Kidney epithelial cell (primary cell): Measurements from ENCODE around the gene CSF2. TPM values are rescaled to one million over a fixed set of nuclear protein-coding genes. Genes with fewer than 3 reads are reported as not detected.

Experiments
- DNase-seq: peaks from one replicate; pipeline ENCODE4 v3.0.0-alpha.2; 2010; ENCODE audit warnings: low read depth
- H3K27me3 ChIP-seq: 2 replicates; pipeline ENCODE4 v1.6.0; 2011; ENCODE audit warnings: low read length; ENCODE audit not compliant: control insufficient read depth, insufficient read depth
- H3K36me3 ChIP-seq: 2 replicates; pipeline ENCODE4 v1.5.1; 2011; ENCODE audit warnings: low read length; ENCODE audit not compliant: control insufficient read depth, insufficient read depth
- H3K4me3 ChIP-seq: 2 replicates; pipeline ENCODE4 v1.5.1; 2011; ENCODE audit warnings: low read depth, mild to moderate bottlenecking, control low read depth, low read length
- total RNA-seq: library from RNA; depleted of rRNA; stranded (reverse); fragments of >200 nt; gene quantifications from 2 replicates; pipeline ENCODE4 v1.2.3, GENCODE V29; 2015
- TF ChIP-seq, protein P1 (sequence below): IDR thresholded peaks from 2 replicates; pipeline ENCODE4 v1.5.1; 2011; ENCODE audit warnings: mild to moderate bottlenecking, moderate library complexity, low read length, control low read depth, inconsistent platforms; ENCODE audit not compliant: insufficient read depth, poor library complexity, severe bottlenecking

CSF2 gene
- total RNA-seq, 1 donor from 2014 or later: 10.5 TPM

GRCh38 chr5:132027027-132027426, 46.6 kb upstream of the CSF2 start:
- DNase-seq: no peak

GRCh38 chr5:132029609-132030330, 43.8 kb upstream of the CSF2 start:
- H3K4me3 ChIP-seq: no peak overlapping the region
- TF ChIP-seq, protein P1, sequence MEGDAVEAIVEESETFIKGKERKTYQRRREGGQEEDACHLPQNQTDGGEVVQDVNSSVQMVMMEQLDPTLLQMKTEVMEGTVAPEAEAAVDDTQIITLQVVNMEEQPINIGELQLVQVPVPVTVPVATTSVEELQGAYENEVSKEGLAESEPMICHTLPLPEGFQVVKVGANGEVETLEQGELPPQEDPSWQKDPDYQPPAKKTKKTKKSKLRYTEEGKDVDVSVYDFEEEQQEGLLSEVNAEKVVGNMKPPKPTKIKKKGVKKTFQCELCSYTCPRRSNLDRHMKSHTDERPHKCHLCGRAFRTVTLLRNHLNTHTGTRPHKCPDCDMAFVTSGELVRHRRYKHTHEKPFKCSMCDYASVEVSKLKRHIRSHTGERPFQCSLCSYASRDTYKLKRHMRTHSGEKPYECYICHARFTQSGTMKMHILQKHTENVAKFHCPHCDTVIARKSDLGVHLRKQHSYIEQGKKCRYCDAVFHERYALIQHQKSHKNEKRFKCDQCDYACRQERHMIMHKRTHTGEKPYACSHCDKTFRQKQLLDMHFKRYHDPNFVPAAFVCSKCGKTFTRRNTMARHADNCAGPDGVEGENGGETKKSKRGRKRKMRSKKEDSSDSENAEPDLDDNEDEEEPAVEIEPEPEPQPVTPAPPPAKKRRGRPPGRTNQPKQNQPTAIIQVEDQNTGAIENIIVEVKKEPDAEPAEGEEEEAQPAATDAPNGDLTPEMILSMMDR: no peak
- no peaks in the 10 kb centered on the region for H3K27me3 ChIP-seq
- no peaks in the 10 kb centered on the region for H3K36me3 ChIP-seq
- no peak for DNase-seq

More at GRCh38 chr5:132027027-132027426, 46.6 kb upstream of the CSF2 start:
- Histone ChIP-seq H3K4me3 (no peak overlapping the region), H3K36me3 (no peaks in the 10 kb centered on the region), H3K27me3 (peaks cover 2% of the 10 kb centered on the region)
- TF ChIP-seq, protein P1: no peak

- no peaks in the 10 kb centered on the region for H3K36me3 ChIP-seq
- DNase-seq: no peak
- TF ChIP-seq, protein P1: no peak
- no peak overlapping the region for H3K4me3 ChIP-seq
- no peaks in the 10 kb centered on the region for H3K27me3 ChIP-seq
Measured at GRCh38 chr5:132030610-132031009, 43.0 kb upstream of the CSF2 start.

DNA sequence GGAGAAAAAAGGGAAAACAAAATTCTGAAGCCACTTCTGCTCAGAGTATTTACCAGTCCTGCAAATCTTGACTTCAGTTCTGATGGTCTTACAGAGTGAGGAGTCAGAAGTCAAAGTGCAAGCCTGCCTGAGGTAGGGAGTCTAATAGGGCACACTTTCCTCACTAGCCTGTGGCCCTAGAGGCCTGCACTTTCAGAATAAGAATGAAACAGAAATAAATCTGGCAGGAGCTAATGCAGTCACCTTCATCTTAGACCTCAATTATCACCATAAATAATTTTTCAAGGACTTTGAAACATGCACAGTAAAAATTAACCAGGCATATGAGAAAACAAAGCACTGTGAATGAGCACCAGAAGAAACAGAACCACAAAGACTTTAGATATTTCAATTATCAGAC, 41.4 kb upstream of the CSF2 start:
- Histone ChIP-seq H3K27me3 (no peaks in the 10 kb centered on the region), H3K4me3 (no peak overlapping the region), H3K36me3 (no peaks in the 10 kb centered on the region)
- no peak for DNase-seq
- TF ChIP-seq, protein P1: no peak

GRCh38 chr5:132033122-132033521, 40.5 kb upstream of the CSF2 start:
- Histone ChIP-seq H3K27me3 (no peaks in the 10 kb centered on the region), H3K36me3 (no peaks in the 10 kb centered on the region), H3K4me3 (no peak overlapping the region)
- no peak for DNase-seq
- TF ChIP-seq, protein P1: no peak

DNA sequence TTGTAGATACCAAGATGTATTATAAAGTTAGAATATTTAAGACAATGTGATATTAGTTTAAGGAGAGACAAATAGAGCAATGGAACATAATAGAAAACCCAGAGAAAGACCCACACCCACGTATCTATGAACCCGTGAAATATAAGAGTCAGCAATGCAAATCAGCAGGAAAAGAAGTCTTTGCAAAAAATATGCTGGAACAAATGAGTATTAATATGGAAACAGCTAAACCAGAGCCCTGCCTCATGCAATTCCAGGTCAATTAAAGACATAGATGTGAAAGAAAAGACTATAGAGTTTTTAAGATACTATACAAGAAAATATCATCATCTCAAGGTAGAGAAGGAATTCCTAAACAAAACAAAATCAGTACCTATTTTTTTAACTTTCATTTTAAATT, 36.2 kb upstream of the CSF2 start:
- TF ChIP-seq, protein P1: no peak
- Histone ChIP-seq H3K36me3 (no peaks in the 10 kb centered on the region), H3K27me3 (peaks cover 2% of the 10 kb centered on the region), H3K4me3 (no peak overlapping the region)
- DNase-seq: no peak
